ENCODE measurements around the gene RYR3. TPM values are rescaled to one million over a fixed set of nuclear protein-coding genes. Genes with fewer than 3 reads are reported as not detected.

RYR3 gene
- total RNA-seq, 4 donors from 2014 or later = 9.1 to 64.0 (median 30.4) TPM

GRCh38 chr15:33395846-33396245 lies 85.1 kb downstream of the RYR3 start:
- intact Hi-C loops (cut with DNase I; ENCODE audit: low total_unique reads) = no loop called here
- no peaks in the 10 kb centered on the region for H3K4me1 ChIP-seq

GRCh38 chr15:33396475-33396874 lies 85.7 kb downstream of the RYR3 start:
- no peak overlapping the region for H3K27ac ChIP-seq
- H3K9me3 ChIP-seq = no peaks in the 10 kb centered on the region
- H3K4me3 ChIP-seq = no peak overlapping the region
- H3K27me3 ChIP-seq = no peaks in the 10 kb centered on the region
- no peak for DNase-seq
- no peak for TF ChIP-seq CTCF (IDR thresholded peaks at IDR 0.05)
- TF ChIP-seq POLR2A (IDR thresholded peaks at IDR 0.05) = no peak
- H3K36me3 ChIP-seq = no peaks in the 10 kb centered on the region
- intact Hi-C loops (cut with DNase I; ENCODE audit: low total_unique reads) = no loop called here
- H3K4me1 ChIP-seq = no peaks in the 10 kb centered on the region

More at GRCh38 chr15:33395846-33396245, 85.1 kb downstream of the RYR3 start:
- DNase-seq = no peak
- Histone ChIP-seq H3K9me3 (no peaks in the 10 kb centered on the region), H3K27me3 (no peaks in the 10 kb centered on the region), H3K27ac (no peak overlapping the region), H3K36me3 (no peaks in the 10 kb centered on the region), H3K4me3 (no peak overlapping the region)
- TF ChIP-seq CTCF (IDR thresholded peaks at IDR 0.05) (no peak), POLR2A (IDR thresholded peaks at IDR 0.05) (no peak)

GRCh38 chr15:33398555-33398954 lies 87.8 kb downstream of the RYR3 start:
- Histone ChIP-seq H3K9me3 (no peaks in the 10 kb centered on the region), H3K27me3 (no peaks in the 10 kb centered on the region), H3K4me3 (no peak overlapping the region), H3K36me3 (no peaks in the 10 kb centered on the region), H3K4me1 (no peaks in the 10 kb centered on the region), H3K27ac (no peak overlapping the region)
- TF ChIP-seq POLR2A (IDR thresholded peaks at IDR 0.05) (no peak), CTCF (IDR thresholded peaks at IDR 0.05) (no peak)
- intact Hi-C loops (cut with DNase I; ENCODE audit: low total_unique reads) = no loop called here
- DNase-seq = no peak

GRCh38 chr15:33400941-33401340 lies 90.2 kb downstream of the RYR3 start:
- Histone ChIP-seq H3K36me3 (no peaks in the 10 kb centered on the region), H3K9me3 (no peaks in the 10 kb centered on the region), H3K27me3 (no peaks in the 10 kb centered on the region), H3K27ac (no peak overlapping the region), H3K4me3 (no peak overlapping the region), H3K4me1 (no peaks in the 10 kb centered on the region)
- DNase-seq = no peak
- no peak for TF ChIP-seq CTCF (IDR thresholded peaks at IDR 0.05)
- TF ChIP-seq POLR2A (IDR thresholded peaks at IDR 0.05) = no peak
- intact Hi-C loops (cut with DNase I; ENCODE audit: low total_unique reads) = no loop called here

GRCh38 chr15:33402600-33402999 lies 91.8 kb downstream of the RYR3 start:
- TF ChIP-seq POLR2A (IDR thresholded peaks at IDR 0.05) = no peak
- no peak for TF ChIP-seq CTCF (IDR thresholded peaks at IDR 0.05)
- Histone ChIP-seq H3K9me3 (no peaks in the 10 kb centered on the region), H3K4me3 (no peak overlapping the region), H3K4me1 (no peaks in the 10 kb centered on the region), H3K36me3 (no peaks in the 10 kb centered on the region), H3K27me3 (no peaks in the 10 kb centered on the region), H3K27ac (no peak overlapping the region)
- intact Hi-C loops (cut with DNase I; ENCODE audit: low total_unique reads) = no loop called here
- no peak for DNase-seq
